HUDEP-2 (cell line): Measurements from ENCODE around the gene MEGF6.

Source experiments
- DNase-seq, 76 experiments: peaks; one replicate each; lab custom pipeline; 2025; ENCODE audit not compliant: unreplicated experiment in 76 of 76; lab: John Stamatoyannopoulos, UW

The MEGF6 gene

DNA sequence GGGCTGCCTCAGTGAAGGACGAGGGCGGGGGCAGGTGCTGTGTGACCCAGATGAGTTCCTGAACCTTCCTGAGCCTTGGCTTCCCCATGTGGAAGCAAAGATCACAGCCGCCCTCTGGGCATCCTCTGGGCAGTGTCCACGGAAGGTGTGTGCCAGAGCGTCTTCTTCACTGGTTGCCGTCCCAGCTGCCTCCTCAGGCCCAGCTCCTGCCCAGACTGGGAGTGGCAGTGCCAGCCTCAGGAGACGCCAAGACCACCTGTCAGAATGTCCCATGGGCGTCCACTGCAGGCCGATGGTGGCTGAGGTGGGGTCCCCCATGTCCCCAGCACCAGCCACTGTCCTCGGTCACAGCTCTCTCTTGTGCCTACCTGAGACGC is 146.7 kb downstream of the MEGF6 start:
- DNase-seq: no peak

- DNase-seq: no peak
Measured at GRCh38 chr1:3463891-3464648, 147.2 kb downstream of the MEGF6 start.

DNA sequence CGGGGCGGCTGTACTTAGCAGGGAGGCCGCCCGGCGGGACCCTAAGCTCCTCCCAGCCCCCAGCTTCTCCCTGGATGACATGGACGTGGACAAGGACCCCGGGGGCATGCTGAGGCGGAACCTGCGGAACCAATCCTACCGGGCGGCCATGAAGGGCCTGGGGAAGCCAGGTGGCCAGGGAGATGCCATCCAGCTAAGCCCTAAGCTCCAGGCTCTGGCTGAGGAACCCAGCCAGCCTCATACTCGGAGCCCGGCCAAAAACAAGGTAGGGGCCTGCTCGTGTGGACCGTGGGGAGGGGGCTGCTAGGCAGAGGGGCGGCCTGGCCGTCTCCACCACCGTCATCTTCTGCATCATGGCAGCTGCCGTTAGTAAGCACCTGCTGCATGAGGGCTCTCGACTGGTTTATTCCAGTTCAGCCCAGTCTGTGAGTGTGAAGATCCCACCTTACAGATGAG is 147.9 kb downstream of the MEGF6 start:
- DNase-seq: no peak

DNA sequence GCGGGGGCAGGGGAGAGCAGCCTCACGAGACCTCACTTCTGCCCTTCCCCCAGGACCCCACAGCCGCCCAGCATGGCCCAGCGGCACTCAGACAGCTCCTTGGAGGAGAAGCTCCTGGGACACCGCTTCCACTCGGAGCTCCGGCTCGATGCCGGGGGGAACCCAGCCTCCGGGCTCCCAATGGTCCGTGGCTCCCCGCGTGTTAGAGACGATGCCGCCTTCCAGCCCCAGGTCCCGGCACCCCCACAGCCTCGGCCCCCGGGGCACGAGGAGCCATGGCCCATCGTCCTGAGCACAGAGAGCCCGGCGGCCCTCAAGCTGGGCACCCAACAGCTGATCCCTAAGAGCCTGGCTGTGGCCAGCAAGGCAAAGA is 148.3 kb downstream of the MEGF6 start:
- no peak for DNase-seq

DNA sequence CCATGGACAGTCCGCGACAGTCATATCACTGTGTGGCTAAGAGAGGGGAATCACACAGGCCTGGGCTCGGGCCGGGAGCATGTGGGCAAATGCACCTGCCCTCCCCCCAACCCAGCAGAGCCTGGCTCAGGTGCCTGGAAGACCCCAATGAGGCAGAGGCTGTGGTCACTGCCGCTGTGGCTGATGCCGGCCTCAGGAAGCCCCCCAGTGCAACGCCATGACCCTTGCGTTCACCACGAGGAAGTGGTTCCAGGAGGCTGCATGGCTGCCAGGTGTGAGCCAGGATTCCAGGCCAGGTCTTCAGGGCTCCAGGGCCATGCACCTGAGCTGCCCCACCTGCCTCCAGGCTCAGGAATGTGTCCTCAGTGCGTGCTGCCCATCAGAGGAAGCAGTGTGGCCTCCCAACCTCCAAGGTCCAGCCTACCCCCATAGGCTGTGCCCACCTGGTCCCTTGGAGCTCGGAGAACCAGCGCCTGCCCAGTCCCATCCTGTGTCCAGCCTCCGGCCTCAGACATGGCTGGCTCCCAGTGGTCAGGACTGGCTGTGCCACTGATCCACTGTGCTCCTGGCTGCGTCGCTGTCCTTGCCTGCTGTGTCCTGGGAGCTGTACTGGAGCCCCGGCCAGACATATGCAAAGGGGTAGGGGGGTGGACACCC is 148.8 kb downstream of the MEGF6 start:
- DNase-seq: no peak

DNA sequence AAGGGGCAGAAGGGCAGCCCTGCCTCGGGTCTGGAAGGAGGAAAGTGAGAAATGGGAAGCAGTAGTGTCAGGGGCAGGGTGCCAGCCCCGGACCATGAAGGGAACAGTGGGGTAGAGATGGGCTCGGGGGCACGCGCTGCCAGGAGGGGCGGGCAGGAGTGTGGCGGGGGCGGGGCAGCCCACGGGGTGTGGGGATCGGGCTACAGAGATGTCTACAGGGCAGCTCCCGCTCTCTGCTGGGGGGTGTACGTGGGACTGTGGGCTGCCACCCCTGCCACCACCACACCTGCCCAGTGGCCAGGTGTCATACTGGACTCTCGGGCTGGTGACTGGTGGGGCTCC is 149.4 kb downstream of the MEGF6 start:
- no peak for DNase-seq

GRCh38 chr1:3461238-3461933 is 149.9 kb downstream of the MEGF6 start:
- no peak for DNase-seq

DNA sequence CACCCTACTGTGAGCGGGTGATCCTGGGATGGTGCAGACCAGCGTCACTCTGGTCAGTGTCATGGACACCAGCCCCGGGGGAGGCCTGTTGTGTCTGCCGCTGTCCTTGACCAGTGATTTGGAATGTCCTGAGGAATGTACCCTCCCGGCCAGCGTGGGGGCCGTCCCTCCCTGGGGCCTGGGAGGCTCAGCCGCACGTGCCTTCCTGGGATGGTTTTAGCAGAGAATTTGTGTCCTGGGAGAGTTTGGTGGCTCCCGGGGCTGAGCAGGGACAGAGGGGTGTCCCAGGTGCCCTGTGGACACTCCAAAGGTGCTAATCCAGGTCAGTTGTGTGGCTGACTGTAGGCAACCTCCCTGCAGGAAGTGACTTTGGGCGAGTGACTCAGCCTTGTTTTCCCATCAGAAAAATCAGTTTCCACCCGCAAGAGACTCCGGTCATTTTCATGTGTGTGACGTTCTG is 150.6 kb downstream of the MEGF6 start:
- no peak for DNase-seq

GRCh38 chr1:3459940-3460671 is 151.2 kb downstream of the MEGF6 start:
- DNase-seq: no peak

GRCh38 chr1:3459051-3459908 is 152.0 kb downstream of the MEGF6 start:
- no peak for DNase-seq

GRCh38 chr1:3457910-3458883 is 153.1 kb downstream of the MEGF6 start:
- no peak for DNase-seq

DNA sequence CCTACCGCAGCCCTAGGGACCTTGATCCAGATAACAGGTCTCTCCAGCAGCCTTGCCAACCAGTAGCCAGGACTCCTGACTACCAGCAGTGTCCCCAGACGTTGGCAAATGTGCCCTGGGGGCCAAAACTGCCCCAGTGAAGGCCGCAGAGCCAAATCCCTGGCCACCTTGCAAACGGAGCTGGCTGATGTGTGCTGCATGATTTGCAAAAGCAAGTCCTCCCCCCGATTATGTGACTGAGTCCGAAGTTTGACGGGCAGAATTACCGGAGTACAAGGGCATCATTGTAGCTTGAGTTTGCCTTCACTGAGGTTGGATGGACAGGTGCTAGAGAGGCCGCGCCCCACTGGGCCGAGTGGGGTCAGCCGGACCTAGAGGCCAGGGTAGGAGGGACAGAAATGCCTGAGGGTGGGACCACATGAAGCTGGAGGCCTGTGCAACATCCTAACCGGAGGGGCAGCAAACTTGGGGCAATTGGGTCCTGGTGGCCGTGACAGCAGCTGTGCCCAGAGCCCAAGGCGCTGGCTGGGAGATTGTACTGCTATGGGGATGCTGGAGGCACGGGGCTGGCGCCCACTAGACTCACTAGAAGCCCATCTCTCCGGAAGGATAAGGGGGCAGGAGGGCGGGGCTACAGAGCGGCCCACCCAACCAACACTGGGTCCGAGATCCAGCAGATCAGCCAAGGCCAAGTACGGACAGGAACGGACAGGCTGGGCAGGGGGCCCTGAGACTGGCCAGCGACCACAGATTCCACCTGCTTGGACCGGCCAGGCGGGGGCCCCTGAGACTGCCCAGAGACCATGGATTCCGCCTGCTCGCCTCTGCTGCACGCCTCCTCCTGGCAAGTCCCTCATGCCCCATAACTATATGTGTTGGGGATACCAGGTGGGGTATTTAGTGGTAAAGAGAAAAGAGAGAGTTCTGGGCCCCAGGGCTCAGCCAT is 154.1 kb downstream of the MEGF6 start:
- DNase-seq: no peak

GRCh38 chr1:3456449-3456963 is 154.8 kb downstream of the MEGF6 start:
- DNase-seq: no peak

DNA sequence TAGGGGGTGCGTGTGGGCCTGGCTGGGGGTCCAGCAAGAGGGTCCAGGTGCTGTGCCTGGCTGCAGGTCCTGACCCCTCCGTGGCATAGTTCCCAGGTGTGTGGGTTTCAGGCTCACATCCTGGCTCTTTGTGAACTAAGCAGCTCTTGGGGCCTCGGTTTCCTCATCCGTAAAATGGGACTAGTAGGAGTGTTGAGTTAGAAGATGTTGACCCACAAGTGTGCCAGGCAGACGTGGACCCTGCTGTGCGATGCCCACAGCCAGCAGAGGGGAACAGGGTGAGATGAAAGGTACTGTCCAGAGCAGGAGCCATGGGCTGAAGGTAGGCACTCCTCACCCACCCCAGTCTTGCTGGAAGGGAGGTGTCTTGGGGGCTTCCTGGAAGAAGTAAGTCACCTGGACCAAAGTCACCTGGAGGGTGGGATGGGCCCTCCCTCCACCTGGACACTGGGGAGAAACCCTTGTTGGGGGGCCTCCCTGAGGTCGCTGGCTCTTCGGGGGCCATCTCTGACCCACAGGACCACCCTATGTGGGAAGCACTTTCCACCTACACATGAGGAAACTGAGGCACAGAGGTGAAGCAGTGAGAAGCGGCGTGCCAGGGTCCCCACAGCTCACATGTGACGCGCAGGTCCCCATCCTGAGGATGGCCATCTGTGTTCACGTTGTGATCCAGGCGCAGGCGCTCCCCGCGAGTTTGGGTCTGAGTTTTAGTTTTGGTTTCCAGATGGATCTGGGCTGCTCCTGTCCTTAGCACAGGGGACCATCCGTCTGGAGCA is 155.4 kb downstream of the MEGF6 start:
- DNase-seq: no peak

- DNase-seq: no peak
Measured at GRCh38 chr1:3454811-3455618, 156.3 kb downstream of the MEGF6 start.
